Middle frontal gyrus (tissue), 1 donor: ENCODE measurements around the gene RPS6KA3.

ENCODE experiments used
- DNase-seq: peaks from one replicate; pipeline ENCODE4 v3.0.0-alpha.2; 2015; ENCODE audit warnings: low spot score; ENCODE audit errors: extremely low spot score

RPS6KA3 gene

DNA sequence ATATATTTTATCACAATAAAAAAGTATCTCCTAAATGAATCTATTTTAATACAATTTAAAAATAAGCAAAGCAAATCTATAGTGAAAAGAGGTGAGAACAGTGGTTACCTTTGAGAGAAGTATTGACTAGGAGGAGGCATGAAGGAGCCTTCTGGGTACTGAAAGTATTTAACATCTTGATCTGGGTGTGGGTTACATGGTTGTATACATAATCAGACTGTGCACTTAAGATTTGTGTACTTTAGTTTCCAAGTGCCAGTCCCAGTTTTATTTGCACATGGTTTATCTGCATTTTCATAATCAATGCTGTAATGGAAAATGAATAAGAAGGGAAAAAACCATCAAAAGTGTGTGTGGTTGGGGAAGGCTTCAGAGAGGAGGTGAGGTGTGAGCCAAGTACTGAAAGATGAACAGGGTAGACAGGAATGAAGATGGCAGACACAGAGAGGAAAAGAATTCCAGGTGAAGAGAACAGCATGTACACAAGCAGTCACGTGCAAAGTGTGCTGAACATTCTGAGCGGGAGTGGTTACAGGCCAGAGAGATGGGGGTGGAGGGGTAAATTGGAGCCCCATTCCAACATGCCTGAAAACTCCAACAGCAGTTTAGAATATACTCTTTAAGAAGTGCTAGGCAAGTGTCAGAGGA, 164.7 kb downstream of the RPS6KA3 start:
- no peak for DNase-seq
